HCT116 (cell line): ENCODE measurements around the gene ATN1. TPM values are rescaled to one million over a fixed set of nuclear protein-coding genes. Genes with fewer than 3 reads are reported as not detected.

Experiments used
- ATAC-seq: fragments of 200-7000 bp; cut with Tn5 transposase; 2 replicates; pipeline ENCODE4 v1.9.1; 2020; ENCODE audit warnings: mild to moderate bottlenecking, moderate library complexity
- BruUV-seq: library from RNA; stranded (reverse); fragments of 400-500 nt; replicated peaks from 2 replicates; lab custom pipeline; 2021; lab: Mats Ljungman, UMichigan
- CTCF ChIA-PET: fragments of 300-600 bp; sonication (Branson Sonifier 250); formaldehyde crosslinking; loops from one replicate; lab custom pipeline; 2021; ENCODE audit warnings: antibody characterized with exemption; lab: Charles Lee
- POLR2A ChIA-PET: fragments of 300-600, 350-600 bp; sonication (Branson Sonifier 250); formaldehyde crosslinking; loops from one replicate; lab custom pipeline; 2021; ENCODE audit warnings: antibody characterized with exemption; lab: Charles Lee
- RAD21 ChIA-PET, 2 experiments: fragments of 300-600 bp; sonication (Branson Sonifier 250); formaldehyde crosslinking; loops; one replicate each; lab custom pipeline; 2023; ENCODE audit warnings: low total read pairs in 2 of 2; ENCODE audit not compliant: uncharacterized antibody in 2 of 2, unreplicated experiment in 2 of 2, low non-redundant PET in 1 of 2; lab: Charles Lee
- DNase-seq: peaks from one replicate; pipeline ENCODE4 v3.0.0-alpha.2; 2010; ENCODE audit warnings: low read depth, low spot score
- H2AFZ ChIP-seq: fragments of 200-600 bp; shearing (Covaris generic), sonication (generic); 2 replicates; pipeline ENCODE4 v1.6.1; 2017; ENCODE audit warnings: low read depth, mixed run types, mixed read lengths, antibody characterized with exemption, low read length; ENCODE audit not compliant: poor library complexity, severe bottlenecking
- H3K27ac ChIP-seq: 2 replicates; pipeline ENCODE4 v1.5.1; 2012; ENCODE audit warnings: low read depth, low read length
- H3K27me3 ChIP-seq: fragments of 200-600 bp; sonication (generic); 2 replicates; pipeline ENCODE4 v1.6.1; 2016; ENCODE audit warnings: mixed run types, low read length, mixed read lengths; ENCODE audit not compliant: insufficient read depth
- H3K36me3 ChIP-seq, 2 experiments: fragments of 200-500 bp in 1 of 2; fragments of 200-600 bp in 1 of 2; sonication (Bioruptor generic) in 1 of 2; sonication (generic) in 1 of 2; 2 replicates each; pipeline versions ENCODE4 v1.5.1 to v1.6.1; 2014 to 2016; ENCODE audit warnings: low read length in 2 of 2, inconsistent platforms in 1 of 2, mixed read lengths in 1 of 2, mixed run types in 1 of 2; ENCODE audit not compliant: insufficient read depth in 2 of 2, control insufficient read depth in 1 of 2
- H3K4me1 ChIP-seq, 2 experiments: fragments of 200-600 bp in 1 of 2; sonication (generic) in 1 of 2; 2 replicates each; pipeline versions ENCODE4 v1.5.1 to v1.6.1; 2012 to 2017; ENCODE audit warnings: low read length in 2 of 2, inconsistent platforms in 1 of 2, mild to moderate bottlenecking in 1 of 2, mixed read lengths in 1 of 2, mixed run types in 1 of 2, moderate library complexity in 1 of 2; ENCODE audit not compliant: insufficient read depth in 2 of 2, control insufficient read depth in 1 of 2
- H3K4me2 ChIP-seq: fragments of 200-600 bp; sonication (generic); 2 replicates; pipeline ENCODE4 v1.6.1; 2017; ENCODE audit warnings: mixed run types, low read length, mixed read lengths
- H3K4me3 ChIP-seq, 2 experiments: fragments of 200-600 bp in 1 of 2; sonication (generic) in 1 of 2; replicated peaks in 1 of 2; 2 replicates each; pipeline ENCODE4 v1.5.1; 2011 to 2016; ENCODE audit warnings: low read length in 2 of 2, control low read depth in 1 of 2, low read depth in 1 of 2, mild to moderate bottlenecking in 1 of 2, mixed read lengths in 1 of 2, mixed run types in 1 of 2
- H3K79me2 ChIP-seq: fragments of 200-600 bp; sonication (generic); 2 replicates; pipeline ENCODE4 v1.6.1; 2017; ENCODE audit warnings: mild to moderate bottlenecking, mixed run types, low read length, moderate library complexity, mixed read lengths; ENCODE audit not compliant: insufficient read depth
- H3K9ac ChIP-seq: fragments of 200-600 bp; sonication (generic); 2 replicates; pipeline ENCODE4 v1.6.1; 2016; ENCODE audit warnings: low read length, mixed read lengths
- H3K9me2 ChIP-seq: fragments of 200-600 bp; sonication (generic), shearing (Covaris generic); 2 replicates; pipeline ENCODE4 v1.6.1; 2017; ENCODE audit warnings: mixed run types, mild to moderate bottlenecking, moderate library complexity; ENCODE audit not compliant: insufficient read depth
- H3K9me3 ChIP-seq, 2 experiments: fragments of 200-500 bp in 1 of 2; fragments of 200-600 bp in 1 of 2; sonication (Bioruptor generic) in 1 of 2; sonication (generic) in 1 of 2; 2 replicates each; pipeline ENCODE4 v1.6.1; 2014 to 2017; ENCODE audit warnings: low read length in 2 of 2, mixed read lengths in 2 of 2, inconsistent platforms in 1 of 2, low read depth in 1 of 2, mild to moderate bottlenecking in 1 of 2, mixed run types in 1 of 2, moderate library complexity in 1 of 2; ENCODE audit not compliant: control insufficient read depth in 1 of 2, insufficient read depth in 1 of 2
- H4K20me1 ChIP-seq: fragments of 200-600 bp; sonication (generic), shearing (Covaris generic); 2 replicates; pipeline ENCODE4 v1.6.1; 2017; ENCODE audit warnings: mixed run types, mild to moderate bottlenecking, moderate library complexity; ENCODE audit not compliant: insufficient read depth
- CBX3 ChIP-seq: IDR thresholded peaks from 2 replicates; pipeline ENCODE4 v1.6.1; 2012; ENCODE audit warnings: low read depth
- CEBPB ChIP-seq: IDR thresholded peaks from 2 replicates; pipeline ENCODE4 v1.6.1; 2012; ENCODE audit warnings: low read depth
- ELF1 ChIP-seq: IDR thresholded peaks from 2 replicates; pipeline ENCODE4 v1.6.1; 2012; ENCODE audit warnings: low read depth, borderline replicate concordance
- POLR2A ChIP-seq: IDR thresholded peaks from 2 replicates; pipeline ENCODE4 v1.7.0; 2011; ENCODE audit warnings: borderline replicate concordance; ENCODE audit not compliant: insufficient read depth, insufficient read length; ENCODE audit errors: extremely low read depth
- POLR2AphosphoS5 ChIP-seq: IDR thresholded peaks from 2 replicates; pipeline ENCODE4 v1.6.1; 2011; ENCODE audit warnings: mild to moderate bottlenecking, low read depth, low read length, moderate library complexity
- RAD21 ChIP-seq: IDR thresholded peaks from 2 replicates; pipeline ENCODE4 v1.6.1; 2012; ENCODE audit warnings: low read depth, mild to moderate bottlenecking
- SIN3A ChIP-seq: IDR thresholded peaks from 2 replicates; pipeline ENCODE4 v1.6.1; 2012; ENCODE audit warnings: low read depth
- SRF ChIP-seq: IDR thresholded peaks from 2 replicates; pipeline ENCODE4 v1.6.1; 2012; ENCODE audit warnings: low read depth
- TCF7L2 ChIP-seq: IDR thresholded peaks from 2 replicates; pipeline ENCODE4 v1.7.0; 2011; ENCODE audit warnings: borderline replicate concordance, inconsistent platforms; ENCODE audit not compliant: insufficient read depth, insufficient read length; ENCODE audit errors: extremely low read depth
- YY1 ChIP-seq: IDR thresholded peaks from 2 replicates; pipeline ENCODE4 v1.6.1; 2011; ENCODE audit warnings: low read length, low read depth, moderate library complexity, mild to moderate bottlenecking; ENCODE audit not compliant: insufficient replicate concordance; ENCODE audit errors: extremely low read depth
- ZNF274 ChIP-seq: fragments of 200-500 bp; sonication (Bioruptor generic); IDR thresholded peaks from 2 replicates; pipeline ENCODE4 v1.6.1; 2014; ENCODE audit warnings: mild to moderate bottlenecking, low read depth, low read length, inconsistent platforms
- intact Hi-C: fragments of 100-400 bp; cut with micrococcal nuclease; formaldehyde crosslinking; loops from 2 replicates; pipeline ENCODE4 v1.10.0; 2022
- total RNA-seq: library from RNA; stranded (reverse); gene quantifications from one replicate; pipeline ENCODE4 v1.2.1, GENCODE V29; 2021; ENCODE audit not compliant: unreplicated experiment
- TF ChIP-seq, protein P1 (sequence below): IDR thresholded peaks from 2 replicates; pipeline ENCODE4 v1.6.1; 2011; ENCODE audit warnings: mild to moderate bottlenecking, low read length, moderate library complexity; ENCODE audit not compliant: insufficient replicate concordance; ENCODE audit errors: extremely low read depth
- TF ChIP-seq, protein P2 (sequence below): IDR thresholded peaks from 2 replicates; pipeline ENCODE4 v1.6.1; 2012

ATN1 gene
- total RNA-seq, 1 experiment from 2014 or later = 104 TPM

DNA sequence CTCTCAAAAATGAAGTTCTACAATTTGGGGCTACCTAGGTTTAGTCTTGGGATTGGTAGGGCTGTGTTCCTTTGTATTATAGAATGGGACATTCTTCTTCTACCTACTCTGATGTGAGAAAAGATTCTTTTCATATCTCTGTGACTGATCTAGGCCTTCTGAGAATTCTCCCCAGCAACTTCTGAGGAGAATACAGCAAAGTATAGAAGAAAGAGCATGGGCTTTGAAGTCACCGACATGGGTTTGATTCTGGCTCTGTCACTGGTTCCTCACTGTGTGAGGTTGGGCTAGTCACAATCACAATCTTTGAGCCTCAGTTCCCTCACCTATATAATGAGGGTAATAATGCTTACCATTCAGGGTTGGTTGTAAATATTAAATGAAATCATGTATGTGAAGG lies 5.0 kb downstream of the ATN1 start:
- H2AFZ ChIP-seq = no peak overlapping the region
- no TSS peak for BruUV-seq
- no peaks in the 10 kb centered on the region for H3K9me3 ChIP-seq
- no peak overlapping the region for H3K4me2 ChIP-seq
- CTCF ChIA-PET = no interaction called here
- intact Hi-C loops = no loop called here
- H3K9ac ChIP-seq = no peak overlapping the region; the same call in 1 of the 2 replicates
- TF ChIP-seq POLR2A = no peak
- TF ChIP-seq CBX3 = no peak
- TF ChIP-seq TCF7L2 = no peak
- no peak for TF ChIP-seq CEBPB
- TF ChIP-seq RAD21 = no peak
- TF ChIP-seq SIN3A = no peak
- TF ChIP-seq YY1 = no peak
- no peak for TF ChIP-seq SRF
- TF ChIP-seq, protein P1, sequence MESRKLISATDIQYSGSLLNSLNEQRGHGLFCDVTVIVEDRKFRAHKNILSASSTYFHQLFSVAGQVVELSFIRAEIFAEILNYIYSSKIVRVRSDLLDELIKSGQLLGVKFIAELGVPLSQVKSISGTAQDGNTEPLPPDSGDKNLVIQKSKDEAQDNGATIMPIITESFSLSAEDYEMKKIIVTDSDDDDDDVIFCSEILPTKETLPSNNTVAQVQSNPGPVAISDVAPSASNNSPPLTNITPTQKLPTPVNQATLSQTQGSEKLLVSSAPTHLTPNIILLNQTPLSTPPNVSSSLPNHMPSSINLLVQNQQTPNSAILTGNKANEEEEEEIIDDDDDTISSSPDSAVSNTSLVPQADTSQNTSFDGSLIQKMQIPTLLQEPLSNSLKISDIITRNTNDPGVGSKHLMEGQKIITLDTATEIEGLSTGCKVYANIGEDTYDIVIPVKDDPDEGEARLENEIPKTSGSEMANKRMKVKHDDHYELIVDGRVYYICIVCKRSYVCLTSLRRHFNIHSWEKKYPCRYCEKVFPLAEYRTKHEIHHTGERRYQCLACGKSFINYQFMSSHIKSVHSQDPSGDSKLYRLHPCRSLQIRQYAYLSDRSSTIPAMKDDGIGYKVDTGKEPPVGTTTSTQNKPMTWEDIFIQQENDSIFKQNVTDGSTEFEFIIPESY = no peak
- TF ChIP-seq ZNF274 = no peak
- TF ChIP-seq POLR2AphosphoS5 = no peak
- TF ChIP-seq, protein P2, sequence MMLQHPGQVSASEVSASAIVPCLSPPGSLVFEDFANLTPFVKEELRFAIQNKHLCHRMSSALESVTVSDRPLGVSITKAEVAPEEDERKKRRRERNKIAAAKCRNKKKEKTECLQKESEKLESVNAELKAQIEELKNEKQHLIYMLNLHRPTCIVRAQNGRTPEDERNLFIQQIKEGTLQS = no peak
- TF ChIP-seq ELF1 = no peak
- TF ChIP-seq, all 23 proteins: peak for 0
- ChIA-PET RAD21 (no interaction called here), POLR2A (interaction anchor here (3.4 kb wide), 1 partner anchor 11 kb away, joined by 22 read pairs; the partner anchor contains the start of genes C12orf57 and RNU7-1)
- Histone ChIP-seq H3K79me2 (peaks cover 56% of the 10 kb centered on the region), H3K27me3 (no peaks in the 10 kb centered on the region), H3K27ac (no peak overlapping the region), H3K36me3 (peaks cover 11 to 34% of the 10 kb centered on the region in 2 experiments; a peak in 3 of 4 replicates), H3K4me1 (peaks cover 13 to 29% of the 10 kb centered on the region in 2 experiments), H4K20me1 (no peaks in the 10 kb centered on the region), H3K9me2 (no peaks in the 10 kb centered on the region), H3K4me3 (no peak overlapping the region)
- no peak for ATAC-seq
- no peak for DNase-seq
